OCI-LY1 (cell line): ENCODE data around the gene KLB.

Experiments used
- CTCF ChIP-seq: fragments of 200-600 bp; sonication (generic), shearing (Covaris generic); IDR thresholded peaks from 2 replicates; pipeline ENCODE4 v1.5.1; 2017; ENCODE audit warnings: mild to moderate bottlenecking, antibody characterized with exemption, low read length, moderate library complexity, mixed read lengths
- EZH2 ChIP-seq: fragments of 200-600 bp; sonication (generic), shearing (Covaris generic); IDR thresholded peaks from 2 replicates; pipeline ENCODE4 v1.8.0; 2017; ENCODE audit warnings: borderline replicate concordance, mixed run types, mild to moderate bottlenecking, antibody characterized with exemption, low read length, moderate library complexity, mixed read lengths

DNA sequence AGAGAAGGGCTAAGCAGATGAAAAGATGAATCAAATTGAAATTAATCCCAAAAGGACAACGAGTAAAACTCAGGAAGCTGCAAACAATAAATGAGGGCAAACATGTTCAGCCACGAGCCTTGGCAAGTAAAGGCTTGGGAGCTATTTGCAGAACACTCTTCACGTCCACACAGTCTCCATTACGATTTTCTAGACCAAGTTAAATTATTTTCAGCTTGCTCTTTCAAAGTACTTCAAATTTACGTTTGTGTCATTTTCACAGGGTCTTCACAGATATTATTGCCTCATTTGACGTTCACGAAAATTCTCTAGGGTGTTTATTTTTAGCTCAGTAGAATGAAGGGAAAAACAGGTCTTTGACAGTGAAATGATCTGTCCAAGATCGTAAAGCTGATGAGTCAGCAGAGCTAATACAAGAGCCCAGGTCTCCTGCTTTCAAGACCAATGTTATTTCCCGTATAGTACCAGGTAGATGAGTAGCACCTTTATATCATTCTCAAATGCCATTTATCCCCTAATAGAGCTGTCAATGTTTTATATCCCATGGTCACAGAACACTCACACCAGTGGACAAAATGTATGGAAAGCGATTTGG lies 20.9 kb downstream of the KLB start:
- no peak for TF ChIP-seq EZH2
- no peak for TF ChIP-seq CTCF
